HUES48 (cell line): ENCODE data around the gene KPTN.

ENCODE experiments used
- H3K27ac ChIP-seq: one replicate; pipeline ENCODE4 v1.7.0; 2013; ENCODE audit warnings: low read depth, low read length, inconsistent platforms
- H3K27me3 ChIP-seq: 2 replicates; pipeline ENCODE4 v1.6.1; 2013; ENCODE audit warnings: mild to moderate bottlenecking, low read length; ENCODE audit not compliant: control insufficient read depth, insufficient read depth
- H3K36me3 ChIP-seq: 2 replicates; pipeline ENCODE4 v1.6.1; 2013; ENCODE audit warnings: low read length; ENCODE audit not compliant: control insufficient read depth, insufficient read depth
- H3K4me1 ChIP-seq: 2 replicates; pipeline ENCODE4 v1.6.1; 2013; ENCODE audit warnings: mild to moderate bottlenecking, low read length; ENCODE audit not compliant: control insufficient read depth, insufficient read depth
- H3K4me3 ChIP-seq: 2 replicates; pipeline ENCODE4 v1.5.1; 2013; ENCODE audit warnings: mild to moderate bottlenecking, low read depth, low read length
- H3K9ac ChIP-seq: 2 replicates; pipeline ENCODE4 v1.6.1; 2013; ENCODE audit warnings: mild to moderate bottlenecking, low read depth, low read length, moderate library complexity
- H3K9me3 ChIP-seq: 2 replicates; pipeline ENCODE4 v1.6.1; 2013; ENCODE audit warnings: low read length; ENCODE audit not compliant: control insufficient read depth, insufficient read depth

The KPTN gene

GRCh38 chr19:47461876-47462275, 22.1 kb downstream of the KPTN start:
- H3K27ac ChIP-seq: no peak overlapping the region
- H3K4me3 ChIP-seq: no peak overlapping the region
- H3K4me1 ChIP-seq: no peaks in the 10 kb centered on the region
- no peaks in the 10 kb centered on the region for H3K9me3 ChIP-seq
- H3K36me3 ChIP-seq: peaks cover 11% of the 10 kb centered on the region
- peaks cover 16% of the 10 kb centered on the region for H3K27me3 ChIP-seq
- no peak overlapping the region for H3K9ac ChIP-seq

DNA sequence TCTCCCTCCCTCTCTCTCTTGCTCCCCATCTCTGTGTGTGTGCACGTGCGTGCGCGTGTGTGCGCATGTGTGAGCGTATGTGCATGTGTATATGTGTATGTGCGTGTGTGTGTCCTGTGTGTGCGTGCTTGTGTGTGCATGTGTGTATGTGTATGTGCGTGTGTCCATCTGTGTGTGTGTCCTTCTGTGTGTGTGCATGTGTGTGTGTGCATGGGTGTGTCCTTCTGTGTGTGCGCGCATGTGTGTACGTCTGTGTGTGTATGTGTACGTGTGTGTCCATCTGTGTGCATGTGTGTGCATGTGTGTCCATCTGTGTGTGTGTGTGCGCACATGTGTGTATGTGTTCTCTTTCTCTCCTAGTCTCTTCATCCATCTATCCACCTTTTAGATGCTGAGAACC, 24.5 kb downstream of the KPTN start:
- Histone ChIP-seq H3K27ac (no peak overlapping the region), H3K4me3 (no peak overlapping the region), H3K9me3 (no peaks in the 10 kb centered on the region), H3K27me3 (peaks cover 19% of the 10 kb centered on the region), H3K36me3 (no peaks in the 10 kb centered on the region), H3K4me1 (no peaks in the 10 kb centered on the region), H3K9ac (no peak overlapping the region)

GRCh38 chr19:47458672-47459071, 25.3 kb downstream of the KPTN start:
- Histone ChIP-seq H3K9me3 (no peaks in the 10 kb centered on the region), H3K36me3 (no peaks in the 10 kb centered on the region), H3K27ac (no peak overlapping the region), H3K27me3 (peaks cover 19% of the 10 kb centered on the region), H3K4me3 (no peak overlapping the region), H3K4me1 (no peaks in the 10 kb centered on the region), H3K9ac (no peak overlapping the region)

- Histone ChIP-seq H3K9me3 (no peaks in the 10 kb centered on the region), H3K4me3 (no peak overlapping the region; the same call in 1 of the 2 replicates), H3K27ac (no peak overlapping the region), H3K36me3 (no peaks in the 10 kb centered on the region), H3K27me3 (peaks cover 19% of the 10 kb centered on the region), H3K4me1 (no peaks in the 10 kb centered on the region), H3K9ac (no peak overlapping the region)
Observed at GRCh38 chr19:47456721-47457474, 27.1 kb downstream of the KPTN start.

- Histone ChIP-seq H3K9ac (no peak overlapping the region), H3K4me3 (no peak overlapping the region), H3K27ac (no peak overlapping the region), H3K4me1 (peaks cover 9% of the 10 kb centered on the region; the same call in 1 of the 2 replicates), H3K9me3 (no peaks in the 10 kb centered on the region), H3K36me3 (no peaks in the 10 kb centered on the region), H3K27me3 (peaks cover 16% of the 10 kb centered on the region)
Observed at GRCh38 chr19:47450478-47450877, 33.5 kb downstream of the KPTN start.

- no peaks in the 10 kb centered on the region for H3K36me3 ChIP-seq
- no peaks in the 10 kb centered on the region for H3K9me3 ChIP-seq
- H3K4me1 ChIP-seq: peaks cover 10% of the 10 kb centered on the region; the same call in 1 of the 2 replicates
- peaks cover 19% of the 10 kb centered on the region for H3K27me3 ChIP-seq
- H3K9ac ChIP-seq: no peak overlapping the region
- H3K4me3 ChIP-seq: peak overlapping the region; percentile 70
- H3K27ac ChIP-seq: no peak overlapping the region
Observed at GRCh38 chr19:47448360-47448727, 35.7 kb downstream of the KPTN start.

- Histone ChIP-seq H3K4me3 (peak overlapping the region; percentile 70), H3K9me3 (no peaks in the 10 kb centered on the region), H3K9ac (peak overlapping the region; percentile 39; the same call in 1 of the 2 replicates), H3K27ac (peak overlapping the region; percentile 63), H3K27me3 (peaks cover 19% of the 10 kb centered on the region), H3K4me1 (peaks cover 10% of the 10 kb centered on the region; the same call in 1 of the 2 replicates), H3K36me3 (no peaks in the 10 kb centered on the region)
Observed at GRCh38 chr19:47447470-47448359, 36.3 kb downstream of the KPTN start.

- no peaks in the 10 kb centered on the region for H3K9me3 ChIP-seq
- H3K27me3 ChIP-seq: peaks cover 19% of the 10 kb centered on the region
Observed at GRCh38 chr19:47446534-47447469, 37.2 kb downstream of the KPTN start.

GRCh38 chr19:47445937-47446402, 38.0 kb downstream of the KPTN start:
- Histone ChIP-seq H3K27ac (no peak overlapping the region), H3K4me1 (peaks cover 10% of the 10 kb centered on the region; the same call in 1 of the 2 replicates), H3K9me3 (no peaks in the 10 kb centered on the region), H3K36me3 (no peaks in the 10 kb centered on the region), H3K27me3 (peaks cover 19% of the 10 kb centered on the region), H3K9ac (no peak overlapping the region), H3K4me3 (peak overlapping the region; percentile 28; the same call in 1 of the 2 replicates)

More at GRCh38 chr19:47446534-47447469, 37.2 kb downstream of the KPTN start:
- H3K36me3 ChIP-seq: no peaks in the 10 kb centered on the region
- H3K27ac ChIP-seq: peak overlapping the region; percentile 63
- peak overlapping the region; percentile 70 for H3K4me3 ChIP-seq
- no peak overlapping the region for H3K9ac ChIP-seq
- peaks cover 10% of the 10 kb centered on the region; the same call in 1 of the 2 replicates for H3K4me1 ChIP-seq

DNA sequence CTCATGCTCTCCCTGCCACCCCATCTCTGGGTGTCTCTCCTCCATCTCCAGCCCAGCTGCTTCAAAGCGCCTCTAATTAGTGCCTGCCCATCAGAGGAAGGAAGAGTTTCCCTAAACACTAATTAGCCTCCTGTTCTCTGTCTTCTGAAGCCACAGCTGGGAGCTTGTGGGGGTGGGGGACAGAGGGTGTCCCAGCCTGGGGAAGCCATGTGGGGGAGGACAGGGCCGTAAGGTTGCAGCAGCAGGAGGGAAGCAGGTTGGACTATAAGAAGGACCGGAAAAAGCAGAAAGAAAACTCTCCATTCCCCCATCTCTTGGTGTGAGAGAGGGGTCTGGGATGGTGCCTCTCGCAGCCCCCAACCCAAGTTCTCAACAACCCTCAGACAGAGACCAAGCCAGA, 38.5 kb downstream of the KPTN start:
- Histone ChIP-seq H3K9ac (no peak overlapping the region), H3K4me3 (peak overlapping the region; percentile 28; the same call in 1 of the 2 replicates), H3K4me1 (peaks cover 10% of the 10 kb centered on the region; the same call in 1 of the 2 replicates), H3K27ac (no peak overlapping the region), H3K36me3 (no peaks in the 10 kb centered on the region), H3K27me3 (peaks cover 19% of the 10 kb centered on the region), H3K9me3 (no peaks in the 10 kb centered on the region)
